GM06990 (cell line): ENCODE results near the gene OPCML.

Experiments
- DNase-seq: peaks from one replicate; pipeline ENCODE4 v3.0.0-alpha.2; 2011; ENCODE audit not compliant: insufficient read length; ENCODE audit errors: extremely low read depth
- H3K27me3 ChIP-seq: replicated peaks from 2 replicates; pipeline ENCODE4 v1.6.0; 2011; ENCODE audit warnings: low read length; ENCODE audit not compliant: control insufficient read depth, insufficient read depth
- H3K36me3 ChIP-seq: 2 replicates; pipeline ENCODE4 v1.5.1; 2011; ENCODE audit warnings: low read length; ENCODE audit not compliant: control insufficient read depth, insufficient read depth
- H3K4me3 ChIP-seq: replicated peaks from 2 replicates; pipeline ENCODE4 v1.5.1; 2011; ENCODE audit warnings: low read depth, mild to moderate bottlenecking, control low read depth, low read length
- CTCF ChIP-seq: IDR thresholded peaks from 2 replicates; pipeline ENCODE4 v1.5.1; 2011; ENCODE audit warnings: low read length, control low read depth, mild to moderate bottlenecking, inconsistent platforms; ENCODE audit not compliant: insufficient read depth, poor library complexity, severe bottlenecking

Gene OPCML

GRCh38 chr11:132590986-132591385 lies 941.3 kb downstream of the OPCML start:
- Histone ChIP-seq H3K4me3 (no peak overlapping the region), H3K36me3 (no peaks in the 10 kb centered on the region), H3K27me3 (no peaks in the 10 kb centered on the region)
- no peak for DNase-seq
- no peak for TF ChIP-seq CTCF

- no peaks in the 10 kb centered on the region for H3K27me3 ChIP-seq
- H3K36me3 ChIP-seq = no peaks in the 10 kb centered on the region
- TF ChIP-seq CTCF = no peak
- no peak for DNase-seq
- H3K4me3 ChIP-seq = no peak overlapping the region
Measured at GRCh38 chr11:132590554-132590953, 941.7 kb downstream of the OPCML start.

- TF ChIP-seq CTCF = no peak
- Histone ChIP-seq H3K27me3 (no peaks in the 10 kb centered on the region), H3K36me3 (no peaks in the 10 kb centered on the region), H3K4me3 (no peak overlapping the region)
- no peak for DNase-seq
Measured at GRCh38 chr11:132589791-132590190, 942.5 kb downstream of the OPCML start.

GRCh38 chr11:132588366-132588765 lies 943.9 kb downstream of the OPCML start:
- no peaks in the 10 kb centered on the region for H3K27me3 ChIP-seq
- DNase-seq = no peak
- no peak for TF ChIP-seq CTCF

GRCh38 chr11:132587716-132588115 lies 944.6 kb downstream of the OPCML start:
- H3K4me3 ChIP-seq = no peak overlapping the region
- TF ChIP-seq CTCF = no peak
- H3K36me3 ChIP-seq = no peaks in the 10 kb centered on the region
- no peaks in the 10 kb centered on the region for H3K27me3 ChIP-seq
- DNase-seq = no peak

More at GRCh38 chr11:132588366-132588765, 943.9 kb downstream of the OPCML start:
- Histone ChIP-seq H3K36me3 (no peaks in the 10 kb centered on the region), H3K4me3 (no peak overlapping the region)

GRCh38 chr11:132586801-132587200 lies 945.5 kb downstream of the OPCML start:
- Histone ChIP-seq H3K36me3 (no peaks in the 10 kb centered on the region), H3K4me3 (no peak overlapping the region), H3K27me3 (no peaks in the 10 kb centered on the region)
- no peak for DNase-seq
- no peak for TF ChIP-seq CTCF
